SW 1271 (cell line): Measurements from ENCODE around the gene DEDD2.

Experiments used
- DNase-seq, 2 experiments: peaks; one replicate each; lab custom pipeline; 2025; lab: John Stamatoyannopoulos, UW

Gene DEDD2

DNA sequence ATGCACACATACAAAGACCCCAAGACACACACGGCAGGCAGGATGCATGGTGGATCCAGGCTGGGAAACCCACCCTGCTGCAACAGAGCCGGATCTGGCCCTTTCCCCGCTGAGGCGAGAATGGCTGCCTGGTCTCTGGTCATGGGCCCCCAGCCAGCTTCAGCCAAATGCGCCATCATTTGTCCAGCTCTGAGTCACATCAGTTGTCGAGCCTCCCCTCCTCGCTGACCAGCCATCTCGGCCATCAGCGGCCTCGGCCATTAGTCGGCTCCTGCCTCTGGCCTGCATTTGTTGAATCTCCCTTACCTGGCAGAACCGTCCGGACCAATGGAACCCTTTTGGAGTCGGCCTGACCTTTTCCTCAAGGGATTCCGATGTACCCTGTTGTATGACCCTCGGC lies 46.8 kb downstream of the DEDD2 start:
- DNase-seq: no peak

DNA sequence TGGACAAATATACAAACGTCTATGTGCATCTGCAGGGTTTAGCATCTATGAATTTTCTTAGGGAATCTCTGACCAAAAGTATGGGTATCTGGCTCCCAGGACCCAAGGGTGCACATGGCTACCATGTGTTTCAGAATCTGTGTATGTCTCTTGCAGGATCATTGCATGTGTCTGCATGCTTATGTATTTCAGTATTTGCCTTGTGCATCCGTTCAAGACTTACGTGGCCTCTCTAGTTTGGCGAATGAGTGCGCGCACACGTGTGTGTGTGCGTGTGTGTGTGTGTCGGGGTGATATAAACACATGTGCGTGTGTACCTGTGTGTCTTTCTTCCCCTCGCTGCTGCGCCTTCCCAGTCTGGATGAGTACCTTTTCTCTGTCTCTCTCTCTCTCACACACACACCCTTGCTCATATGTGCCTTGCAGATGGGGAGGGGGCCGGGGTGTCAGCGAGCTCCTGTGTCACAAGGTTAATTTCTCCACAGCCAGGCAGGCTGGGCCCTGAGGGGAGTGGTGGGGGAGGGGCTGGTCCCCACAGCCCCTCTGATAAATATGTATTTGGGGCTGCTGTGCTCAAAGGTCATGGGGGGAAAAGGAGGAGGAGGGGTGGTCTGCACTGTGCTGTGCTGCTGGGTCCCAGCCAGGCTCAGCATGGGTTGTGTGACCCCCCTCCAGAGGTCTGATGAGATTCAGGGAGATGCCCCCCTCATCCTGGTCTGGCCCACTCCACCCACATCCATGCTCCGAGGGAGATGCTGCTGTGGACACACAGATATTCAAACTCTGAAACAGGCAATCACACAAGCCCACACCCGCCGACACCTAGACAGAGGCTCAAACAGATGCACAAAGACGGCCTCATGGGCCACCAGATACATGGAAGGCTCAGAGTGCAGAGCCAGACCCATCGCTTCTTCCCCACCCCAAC lies 47.7 kb downstream of the DEDD2 start:
- no peak for DNase-seq

DNA sequence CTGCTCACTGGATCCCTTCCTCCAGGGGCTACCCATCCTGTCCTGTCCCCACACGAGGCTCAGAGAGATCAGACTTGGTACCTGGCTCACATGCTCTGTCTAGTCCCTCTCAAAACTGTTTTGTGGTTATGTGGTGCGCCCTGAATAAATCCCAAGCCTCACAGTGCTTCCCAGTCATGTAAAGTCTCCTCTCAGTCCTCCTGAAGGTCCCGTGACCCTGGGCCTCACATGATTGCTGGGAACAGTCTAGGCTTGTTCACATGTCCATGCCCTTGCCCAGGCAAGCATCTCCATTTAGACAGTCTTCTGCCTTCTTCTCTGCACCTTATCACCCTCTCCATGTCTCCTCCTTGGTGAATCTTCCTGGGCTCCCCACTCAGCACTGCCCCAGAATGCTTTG lies 49.3 kb downstream of the DEDD2 start:
- DNase-seq: no peak

DNA sequence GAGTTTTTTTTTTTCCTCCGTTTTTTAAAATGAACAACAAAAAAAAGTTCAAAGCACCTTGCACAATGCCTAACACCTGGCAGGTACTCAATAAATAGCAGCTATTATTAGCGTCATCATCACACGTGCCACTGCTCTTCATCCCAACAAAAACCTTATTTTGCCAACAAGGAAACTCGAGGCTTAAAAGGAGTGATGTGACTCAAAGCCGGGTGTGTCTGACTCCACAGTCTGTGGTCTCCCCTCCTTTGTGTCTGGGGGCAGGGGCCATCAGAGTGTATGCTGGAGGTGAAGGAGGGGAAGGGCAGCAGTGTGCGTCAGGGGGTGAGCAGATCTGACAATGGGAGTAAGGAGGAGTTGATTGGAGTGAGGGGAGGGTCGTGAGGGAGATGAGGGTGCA lies 51.2 kb downstream of the DEDD2 start:
- no peak for DNase-seq

GRCh38 chr19:42165146-42165545 lies 52.3 kb downstream of the DEDD2 start:
- no peak for DNase-seq

GRCh38 chr19:42161616-42162263 lies 55.7 kb downstream of the DEDD2 start:
- DNase-seq: no peak

DNA sequence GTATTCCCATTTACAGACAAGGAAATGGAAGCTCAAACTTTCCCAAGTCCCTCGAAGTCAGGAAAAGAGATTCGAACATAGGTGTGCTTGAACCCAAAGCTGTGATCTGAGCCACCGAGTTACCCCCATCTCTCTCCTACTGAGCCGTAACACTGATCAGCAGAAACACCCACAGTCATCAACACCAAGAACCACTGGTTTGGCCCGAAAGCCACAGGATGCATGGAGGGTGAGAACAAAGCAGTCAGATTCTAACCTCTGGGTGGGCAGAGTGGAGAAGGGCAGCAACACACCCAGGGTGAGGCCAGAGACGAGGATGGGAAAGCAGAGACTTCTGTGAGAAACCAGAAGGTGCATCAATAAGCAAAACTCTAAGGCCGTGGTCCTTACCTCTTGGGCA lies 57.5 kb downstream of the DEDD2 start:
- no peak for DNase-seq

DNA sequence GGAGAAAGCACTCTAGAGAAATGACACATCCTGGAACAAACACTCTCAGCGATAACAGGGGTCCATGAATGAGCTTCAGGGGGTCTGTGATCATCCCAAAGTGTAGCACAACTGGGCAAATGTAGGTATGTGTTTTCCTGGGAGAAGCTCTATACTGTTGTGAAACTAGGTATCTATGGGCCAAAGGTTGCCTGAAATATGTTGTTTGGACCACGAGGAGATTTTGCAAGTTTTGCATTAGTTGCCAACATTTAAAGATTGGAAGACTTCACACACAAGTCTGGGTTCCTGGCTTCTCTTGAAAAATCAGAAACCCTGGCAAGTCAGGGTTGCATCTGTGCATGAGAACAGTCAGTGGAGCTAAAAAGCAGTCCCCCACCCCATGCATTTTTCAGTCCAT lies 58.6 kb downstream of the DEDD2 start:
- DNase-seq: no peak

DNA sequence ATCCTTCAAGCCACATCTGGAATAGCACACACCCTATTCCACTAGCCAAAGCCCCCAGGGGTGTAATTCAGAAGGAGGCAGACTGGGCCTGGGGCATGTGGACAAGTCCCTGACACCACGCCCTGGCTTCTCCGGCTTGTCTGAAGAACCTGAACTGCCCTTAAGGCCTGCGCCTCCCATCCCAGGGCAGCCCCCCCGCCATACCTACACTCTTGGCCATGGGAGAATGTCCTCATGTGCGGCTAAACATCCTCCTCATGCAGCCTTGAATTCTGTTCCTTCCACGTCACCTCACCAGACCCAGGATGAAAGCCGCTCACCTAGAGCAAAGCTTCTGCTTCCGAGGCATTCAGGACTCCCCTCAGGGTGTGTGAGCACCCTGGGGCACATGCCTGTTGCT lies 60.9 kb downstream of the DEDD2 start:
- DNase-seq: no peak

DNA sequence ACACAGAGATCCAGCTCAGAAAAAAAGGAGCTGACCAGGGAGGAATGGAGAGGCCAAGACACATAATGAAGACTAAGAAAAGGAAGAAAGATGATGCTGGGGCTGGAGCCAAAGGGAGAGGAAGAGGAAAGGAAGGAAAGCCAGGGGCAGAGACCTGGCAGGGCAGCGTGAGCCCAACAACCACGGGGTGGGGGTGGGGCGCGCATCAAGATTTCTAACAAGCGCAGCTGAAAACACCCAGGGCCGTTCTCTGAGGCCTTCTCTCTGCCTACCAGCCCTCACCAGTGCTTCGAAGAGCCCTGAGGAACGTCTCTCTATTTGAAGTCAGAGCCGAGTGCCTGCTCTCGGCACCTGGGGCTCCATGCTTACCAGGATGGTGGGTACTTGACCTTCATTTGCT lies 61.7 kb downstream of the DEDD2 start:
- DNase-seq: no peak

DNA sequence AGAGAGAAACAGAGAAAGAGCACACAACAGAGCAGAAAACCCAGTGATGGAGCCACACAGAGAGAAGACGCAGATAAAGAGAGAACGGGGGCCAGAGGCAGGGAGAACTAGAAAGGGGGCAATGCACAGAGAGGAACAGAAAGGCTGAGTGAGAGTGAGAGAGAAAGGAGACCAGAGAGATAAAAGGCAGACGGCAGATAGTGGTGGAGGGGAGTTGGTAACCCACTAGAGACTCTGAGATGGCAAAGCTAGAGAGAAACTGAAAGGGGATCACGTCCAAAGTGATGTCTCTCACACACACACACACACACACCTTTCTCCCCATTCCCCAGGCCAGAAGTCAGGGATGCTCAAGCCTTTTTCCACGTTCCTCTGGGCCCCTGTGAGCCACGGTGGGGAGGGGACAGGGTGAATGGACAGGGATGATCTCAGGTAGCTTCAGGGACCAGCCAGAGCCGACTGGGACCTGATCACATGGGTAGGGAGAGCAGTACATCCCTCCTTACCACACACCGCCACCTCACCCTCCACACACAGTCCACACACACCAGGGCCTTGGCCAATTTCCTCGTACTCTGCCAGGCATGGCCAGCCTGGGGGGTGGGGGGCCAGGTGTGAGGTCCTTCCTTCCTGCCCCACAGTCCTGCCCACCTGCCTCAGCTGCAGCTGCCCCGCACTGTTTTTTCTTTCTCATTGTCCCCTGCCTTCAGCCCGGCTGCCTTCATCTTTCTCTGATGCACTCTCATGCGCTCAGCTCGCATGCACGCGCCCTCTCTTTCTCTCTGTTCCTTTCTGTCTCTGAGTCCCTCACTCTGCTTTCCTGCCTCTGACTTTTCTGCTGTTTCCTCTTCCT lies 62.8 kb downstream of the DEDD2 start:
- DNase-seq: no peak

DNA sequence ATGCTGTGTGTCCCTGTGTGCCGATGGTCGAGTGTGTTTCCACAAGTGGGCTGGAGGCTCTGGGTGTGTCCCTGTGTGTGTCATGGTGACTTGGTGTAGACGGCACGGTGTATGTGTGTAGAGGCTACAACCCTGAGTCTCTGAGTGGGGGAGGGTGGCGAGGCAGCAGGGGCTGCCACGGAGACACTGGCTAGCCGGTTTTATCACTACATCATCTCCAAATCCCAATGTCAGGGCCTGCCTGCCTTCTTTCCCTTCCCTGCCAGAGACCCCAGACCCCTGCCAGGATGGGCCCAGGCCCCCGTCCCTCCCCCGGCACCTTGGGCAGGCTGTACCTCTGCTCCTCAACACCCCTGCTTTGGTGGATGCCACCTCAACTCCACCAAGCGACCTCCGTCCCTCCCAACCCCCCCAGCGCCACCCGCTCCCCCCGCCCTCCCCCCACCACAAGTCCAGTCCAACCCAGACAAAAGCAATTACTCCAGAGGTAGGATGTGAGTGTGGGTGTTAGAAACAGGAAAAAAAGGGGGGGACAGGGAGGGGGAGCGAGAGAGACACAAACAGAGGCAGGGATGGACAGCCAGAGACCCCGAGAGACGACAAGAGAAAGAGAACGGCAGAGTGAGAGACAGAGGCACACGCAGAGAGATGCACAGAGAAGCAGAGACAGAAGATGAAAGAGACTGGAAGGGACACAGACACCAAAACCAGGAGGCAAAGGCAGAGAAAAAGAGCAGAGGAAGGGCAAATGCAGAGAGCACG lies 63.6 kb downstream of the DEDD2 start:
- no peak for DNase-seq

GRCh38 chr19:42152910-42153671 lies 64.4 kb downstream of the DEDD2 start:
- DNase-seq: no peak

GRCh38 chr19:42151782-42152684 lies 65.4 kb downstream of the DEDD2 start:
- no peak for DNase-seq

GRCh38 chr19:42150911-42151361 lies 66.5 kb downstream of the DEDD2 start:
- DNase-seq: no peak

GRCh38 chr19:42150364-42150763 lies 67.1 kb downstream of the DEDD2 start:
- DNase-seq: no peak

DNA sequence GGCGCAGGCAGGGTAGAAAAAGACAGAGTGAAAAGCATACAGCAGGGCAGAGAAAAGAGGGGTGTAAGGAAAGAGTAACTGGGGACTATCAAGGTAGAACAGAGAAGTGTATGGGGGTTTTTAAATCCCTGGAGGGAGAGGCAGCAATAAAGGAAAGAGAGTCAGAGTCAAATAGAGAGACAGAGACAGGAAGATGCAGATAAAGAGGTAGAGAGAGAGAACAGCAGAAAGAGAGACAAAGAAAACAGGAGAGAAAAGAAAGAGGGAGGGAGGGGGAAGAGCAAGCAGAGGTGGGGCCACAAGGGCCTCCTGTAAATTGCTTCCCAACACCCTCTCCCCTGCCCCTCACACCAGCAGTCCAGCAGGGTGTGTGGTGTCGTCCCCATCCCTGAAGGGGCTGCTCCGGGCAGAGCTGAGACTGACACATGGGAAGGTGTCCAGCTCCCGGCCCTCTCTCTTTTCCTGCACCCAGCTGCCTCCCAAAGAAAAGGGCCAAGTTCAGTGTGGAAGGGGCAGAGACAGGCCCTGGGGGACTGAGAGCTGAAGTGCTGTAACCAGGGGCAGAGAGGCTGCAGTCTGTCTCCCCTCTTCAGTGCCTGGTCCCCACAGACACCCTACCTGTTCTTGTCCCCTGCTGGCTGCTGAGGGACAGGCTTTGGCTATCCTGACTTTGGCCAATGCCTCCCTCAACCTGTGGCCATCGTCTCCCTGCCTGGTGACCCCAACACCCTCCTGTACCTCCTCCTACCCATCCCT lies 67.9 kb downstream of the DEDD2 start:
- DNase-seq: no peak
